Endothelial cell of umbilical vein (primary cell): ENCODE measurements around the gene LSM5. TPM values are rescaled to one million over a fixed set of nuclear protein-coding genes. Genes with fewer than 3 reads are reported as not detected.
A peak's percentile ranks its signal among the peaks of the same experiment; 100 is the strongest.

ENCODE experiments used
- BruUV-seq: library from RNA; stranded (reverse); fragments of 400-500 nt; replicated peaks from 2 replicates; lab custom pipeline; 2021; lab: Mats Ljungman, UMichigan
- CTCF ChIA-PET: fragments of 300-600, 350-600 bp; sonication (Branson Sonifier 250); formaldehyde crosslinking; loops from one replicate; lab custom pipeline; 2021; ENCODE audit warnings: antibody characterized with exemption, inconsistent platforms; lab: Charles Lee
- POLR2A ChIA-PET: fragments of 300-600, 350-600 bp; sonication (Branson Sonifier 250); formaldehyde crosslinking; loops from one replicate; lab custom pipeline; 2021; ENCODE audit warnings: antibody characterized with exemption, inconsistent platforms; lab: Charles Lee
- DNase-seq: peaks from one replicate; pipeline ENCODE4 v3.0.0-alpha.2; 2011; ENCODE audit warnings: low read depth, low spot score
- FAIRE-seq: peaks from 2 replicates; lab custom pipeline; 2011; peaks lifted over from hg19 to GRCh38; lab: Jason Lieb, UNC
- H2AFZ ChIP-seq: 2 replicates; pipeline ENCODE4 v1.6.0; 2012; ENCODE audit warnings: low read depth, low read length, control low read depth, inconsistent platforms
- H3K27ac ChIP-seq: 2 replicates; pipeline ENCODE4 v1.5.1; 2011; ENCODE audit warnings: low read depth, mild to moderate bottlenecking, control low read depth, low read length, moderate library complexity; ENCODE audit not compliant: insufficient read depth
- H3K27me3 ChIP-seq, 2 experiments: 2 replicates each; pipeline versions ENCODE4 v1.6.0 to v1.6.1; 2011; ENCODE audit warnings: low read length in 2 of 2, mixed read lengths in 1 of 2; ENCODE audit not compliant: control insufficient read depth in 2 of 2, insufficient read depth in 2 of 2
- H3K36me3 ChIP-seq, 2 experiments: 2 replicates in 1 of 2; 3 replicates in 1 of 2; pipeline ENCODE4 v1.5.1; 2011; ENCODE audit warnings: low read length in 2 of 2, mild to moderate bottlenecking in 1 of 2, moderate library complexity in 1 of 2; ENCODE audit not compliant: control insufficient read depth in 2 of 2, insufficient read depth in 2 of 2; ENCODE audit errors: extremely low read depth in 1 of 2
- H3K4me1 ChIP-seq: 3 replicates; pipeline ENCODE4 v1.5.1; 2011; ENCODE audit warnings: mild to moderate bottlenecking, low read length; ENCODE audit not compliant: control insufficient read depth, insufficient read depth; ENCODE audit errors: extremely low read depth
- H3K4me2 ChIP-seq: 2 replicates; pipeline ENCODE4 v1.6.1; 2011; ENCODE audit warnings: low read length, control low read depth, mixed read lengths; ENCODE audit not compliant: insufficient read depth
- H3K4me3 ChIP-seq, 3 experiments: fragments of 200-600 bp in 1 of 3; sonication (generic), shearing (Covaris generic) in 1 of 3; replicated peaks in 1 of 3; 2 replicates each; pipeline ENCODE4 v1.5.1; 2011 to 2016; ENCODE audit warnings: control low read depth in 3 of 3, low read length in 3 of 3, mild to moderate bottlenecking in 2 of 3, inconsistent platforms in 1 of 3, low read depth in 1 of 3, moderate library complexity in 1 of 3; ENCODE audit not compliant: insufficient read depth in 1 of 3
- H3K79me2 ChIP-seq: 2 replicates; pipeline ENCODE4 v1.6.0; 2012; ENCODE audit warnings: low read length, inconsistent platforms; ENCODE audit not compliant: control insufficient read depth, insufficient read depth
- H3K9ac ChIP-seq: replicated peaks from 2 replicates; pipeline ENCODE3; 2011; ENCODE audit warnings: low read length, control low read depth; ENCODE audit not compliant: insufficient read depth; ENCODE audit errors: extremely low read depth
- H3K9me1 ChIP-seq: replicated peaks from 3 replicates; pipeline ENCODE4 v1.6.0; 2011; ENCODE audit warnings: mild to moderate bottlenecking, low read length; ENCODE audit not compliant: control insufficient read depth, insufficient read depth; ENCODE audit errors: extremely low read depth
- H3K9me3 ChIP-seq: replicated peaks from 2 replicates; pipeline ENCODE4 v1.5.1; 2012; ENCODE audit warnings: low read length, inconsistent platforms; ENCODE audit not compliant: control insufficient read depth, insufficient read depth
- H4K20me1 ChIP-seq: replicated peaks from 2 replicates; pipeline ENCODE3; 2011; ENCODE audit warnings: mild to moderate bottlenecking, low read length; ENCODE audit not compliant: control insufficient read depth, insufficient read depth; ENCODE audit errors: extremely low read depth
- CTCF ChIP-seq, 2 donors: IDR thresholded peaks; 1 replicate in 1 of 2; 2 replicates in 1 of 2; pipeline ENCODE4 v1.5.1; 2011; ENCODE audit warnings: low read length in 2 of 2, mild to moderate bottlenecking in 2 of 2, moderate library complexity in 2 of 2, control low read depth in 1 of 2, inconsistent platforms in 1 of 2, low read depth in 1 of 2; ENCODE audit not compliant: insufficient read depth in 1 of 2; ENCODE audit errors: extremely low read depth in 1 of 2
- EZH2 ChIP-seq: IDR thresholded peaks from 2 replicates; pipeline ENCODE4 v1.6.1; 2012; ENCODE audit warnings: borderline replicate concordance, low read depth, mild to moderate bottlenecking, moderate library complexity, low read length, inconsistent platforms; ENCODE audit not compliant: severe bottlenecking
- GATA2 ChIP-seq: IDR thresholded peaks from 2 replicates; pipeline ENCODE4 v1.7.0; 2011; ENCODE audit warnings: low read depth, mild to moderate bottlenecking, moderate library complexity, mixed read lengths, low read length; ENCODE audit not compliant: insufficient read length, insufficient read depth
- JUN ChIP-seq: IDR thresholded peaks from 2 replicates; pipeline ENCODE4 v1.6.1; 2011; ENCODE audit warnings: borderline replicate concordance, low read depth; ENCODE audit not compliant: insufficient read length, insufficient read depth
- MYC ChIP-seq: IDR thresholded peaks from one replicate; pipeline ENCODE4 v1.6.1; 2011; ENCODE audit warnings: mild to moderate bottlenecking, low read depth, low read length
- POLR2A ChIP-seq: IDR thresholded peaks from 2 replicates; pipeline ENCODE4 v1.6.1; 2012; ENCODE audit warnings: low read depth, mild to moderate bottlenecking, control low read depth, low read length
- POLR2AphosphoS5 ChIP-seq: IDR thresholded peaks from 2 replicates; pipeline ENCODE4 v1.6.1; 2012; ENCODE audit warnings: low read depth, mild to moderate bottlenecking, control low read depth, low read length, moderate library complexity; ENCODE audit not compliant: insufficient read depth
- dilution Hi-C: fragments of 300-500 bp; cut with MboI; formaldehyde crosslinking; loops from one replicate; pipeline ENCODE4 v1.15.0; 2019; ENCODE audit warnings: low sequenced_read_pairs; ENCODE audit not compliant: extremely low pct_ligation_motif_present
- intact Hi-C: fragments of 100-400 bp; cut with micrococcal nuclease; formaldehyde crosslinking; loops from one replicate; pipeline ENCODE4 v1.10.0; 2022
- polyA plus RNA-seq, 4 experiments: library from polyadenylated mRNA; depleted of rRNA in 3 of 4; stranded (reverse) in 3 of 4; unstranded in 1 of 4; fragments of >200 nt; gene quantifications; 2 replicates each; pipeline versions ENCODE4 v1.2.1 to v1.2.3, GENCODE V29; 2011 to 2012; ENCODE audit warnings: missing spikeins in 1 of 4
- total RNA-seq: library from RNA; stranded (reverse); gene quantifications from 2 replicates; pipeline ENCODE4 v1.2.3, GENCODE V29; 2021
- TF ChIP-seq, protein P1 (sequence below): IDR thresholded peaks from 2 replicates; pipeline ENCODE4 v1.6.1; 2011; ENCODE audit not compliant: insufficient read depth, insufficient read length

The LSM5 gene
- total and polyA plus RNA-seq, 2 donors (not counting 3 experiments of a cell fraction or from before 2014, with no cell fraction given): 36.3 to 68.1 TPM

DNA sequence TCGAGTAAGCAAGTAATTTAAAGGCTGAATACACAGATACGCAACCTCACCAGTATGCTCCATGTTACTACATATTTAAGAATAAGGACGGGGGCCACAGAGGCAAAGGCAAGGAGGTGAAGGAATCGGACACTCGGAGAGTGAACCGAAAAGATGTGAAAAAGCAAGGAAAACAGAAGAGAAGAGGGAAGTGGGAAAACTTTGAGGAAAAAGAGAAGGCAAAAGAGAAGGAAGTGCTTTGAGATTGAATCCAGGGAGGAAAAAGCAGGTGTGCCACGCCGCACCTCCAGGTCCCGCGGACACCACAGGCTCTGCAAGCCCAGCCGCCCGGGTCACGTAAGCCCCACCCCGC lies 4.7 kb upstream of the LSM5 start:
- H3K9me3 ChIP-seq: no peaks in the 10 kb centered on the region
- CTCF ChIA-PET: interaction anchor here (1.1 to 1.4 kb wide), 2 partner anchors 93 to 195 kb away, joined by 3 to 7 read pairs; no protein-coding TSS in a partner anchor
- peaks cover 13% of the 10 kb centered on the region for H3K4me1 ChIP-seq
- FAIRE-seq: no peak
- H3K79me2 ChIP-seq: peaks cover 42% of the 10 kb centered on the region
- peak overlapping the region; percentile 98 for H3K9ac ChIP-seq
- H3K27me3 ChIP-seq: no peaks in the 10 kb centered on the region
- dilution Hi-C loops: no loop called here
- no peaks in the 10 kb centered on the region for H4K20me1 ChIP-seq
- POLR2A ChIA-PET: interaction anchor here (0.7 to 1.1 kb wide), 4 partner anchors 10 to 1820 kb away, joined by 3 to 6 read pairs (median 6); no protein-coding TSS in a partner anchor
- H3K4me3 ChIP-seq: peak overlapping the region; percentile 37 to 92 (median 82)
- intact Hi-C loops: loop anchor here (1.0 to 10.0 kb wide), 8 partner anchors 42 to 1230 kb away; partner anchors contain the start of genes FKBP9, NT5C3A and RP9
- BruUV-seq: no TSS peak
- H2AFZ ChIP-seq: peak overlapping the region; percentile 77
- no peaks in the 10 kb centered on the region for H3K9me1 ChIP-seq
- H3K27ac ChIP-seq: peak overlapping the region; percentile 79
- DNase-seq: peak; percentile 76
- TF ChIP-seq, protein P1, sequence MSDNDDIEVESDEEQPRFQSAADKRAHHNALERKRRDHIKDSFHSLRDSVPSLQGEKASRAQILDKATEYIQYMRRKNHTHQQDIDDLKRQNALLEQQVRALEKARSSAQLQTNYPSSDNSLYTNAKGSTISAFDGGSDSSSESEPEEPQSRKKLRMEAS: no peak
- TF ChIP-seq EZH2: no peak
- TF ChIP-seq CTCF (IDR thresholded peaks at IDR 0.05; ENCODE audit: extremely low read depth in 1 of 2, insufficient read depth in 1 of 2, low read depth in 1 of 2, low read length in 2 of 2): no peak
- no peak for TF ChIP-seq POLR2AphosphoS5
- no peak for TF ChIP-seq MYC
- TF ChIP-seq JUN: no peak
- TF ChIP-seq POLR2A: peak; percentile 92
- TF ChIP-seq GATA2: no peak
- no peaks in the 10 kb centered on the region for H3K36me3 ChIP-seq
- peak overlapping the region; percentile 99 for H3K4me2 ChIP-seq
